ENCODE measurements around the gene GRAP2. TPM values are rescaled to one million over a fixed set of nuclear protein-coding genes. Genes with fewer than 3 reads are reported as not detected.

GRAP2 gene
- total RNA-seq, 4 donors from 2014 or later = 0.27 to 7.2 (median 0.96) TPM

DNA sequence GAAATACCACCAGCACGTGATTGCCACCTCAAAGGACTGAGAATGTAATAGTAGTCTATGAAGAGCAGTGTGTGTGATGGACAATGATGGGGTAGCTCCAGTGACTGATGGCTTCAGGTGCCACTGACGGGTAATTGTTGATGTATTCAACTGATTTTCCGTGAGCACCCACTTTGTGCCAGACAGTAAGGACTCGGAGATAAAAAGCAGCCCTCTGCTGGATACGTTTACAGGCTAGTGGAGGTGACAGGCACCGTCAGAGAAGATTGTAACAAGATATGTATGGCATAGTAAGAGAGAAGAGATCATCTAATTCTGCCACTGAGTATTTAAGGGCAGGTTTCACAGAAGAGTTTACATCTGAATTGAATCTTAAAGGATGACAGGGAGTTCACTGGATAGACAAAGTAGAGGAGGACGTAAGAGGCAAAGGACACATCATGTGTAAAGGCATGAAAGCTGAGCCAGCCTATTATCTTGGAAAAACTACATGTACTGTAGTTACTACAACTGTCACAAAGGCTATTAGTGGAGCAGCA lies 6.3 kb upstream of the GRAP2 start:
- H3K27ac ChIP-seq = no peak overlapping the region
- peaks cover 0 to 10% of the 10 kb centered on the region in 2 donors for H3K4me1 ChIP-seq
- no peaks in the 10 kb centered on the region for H3K9me3 ChIP-seq
- no peaks in the 10 kb centered on the region for H3K27me3 ChIP-seq
- H3K36me3 ChIP-seq = no peaks in the 10 kb centered on the region
- H3K4me3 ChIP-seq (replicated peaks in 1 of 3) = no peak overlapping the region
- intact Hi-C loops (cut with DNase I) = no loop called here
- 76 to 79% methylated on average over 7 of the region's 7 CpGs for WGBS, 2 donors
- TF ChIP-seq, protein P1, sequence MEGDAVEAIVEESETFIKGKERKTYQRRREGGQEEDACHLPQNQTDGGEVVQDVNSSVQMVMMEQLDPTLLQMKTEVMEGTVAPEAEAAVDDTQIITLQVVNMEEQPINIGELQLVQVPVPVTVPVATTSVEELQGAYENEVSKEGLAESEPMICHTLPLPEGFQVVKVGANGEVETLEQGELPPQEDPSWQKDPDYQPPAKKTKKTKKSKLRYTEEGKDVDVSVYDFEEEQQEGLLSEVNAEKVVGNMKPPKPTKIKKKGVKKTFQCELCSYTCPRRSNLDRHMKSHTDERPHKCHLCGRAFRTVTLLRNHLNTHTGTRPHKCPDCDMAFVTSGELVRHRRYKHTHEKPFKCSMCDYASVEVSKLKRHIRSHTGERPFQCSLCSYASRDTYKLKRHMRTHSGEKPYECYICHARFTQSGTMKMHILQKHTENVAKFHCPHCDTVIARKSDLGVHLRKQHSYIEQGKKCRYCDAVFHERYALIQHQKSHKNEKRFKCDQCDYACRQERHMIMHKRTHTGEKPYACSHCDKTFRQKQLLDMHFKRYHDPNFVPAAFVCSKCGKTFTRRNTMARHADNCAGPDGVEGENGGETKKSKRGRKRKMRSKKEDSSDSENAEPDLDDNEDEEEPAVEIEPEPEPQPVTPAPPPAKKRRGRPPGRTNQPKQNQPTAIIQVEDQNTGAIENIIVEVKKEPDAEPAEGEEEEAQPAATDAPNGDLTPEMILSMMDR (IDR thresholded peaks at IDR 0.05) = no peak
- no peak for TF ChIP-seq POLR2A (IDR thresholded peaks at IDR 0.05)
- no peak for DNase-seq

DNA sequence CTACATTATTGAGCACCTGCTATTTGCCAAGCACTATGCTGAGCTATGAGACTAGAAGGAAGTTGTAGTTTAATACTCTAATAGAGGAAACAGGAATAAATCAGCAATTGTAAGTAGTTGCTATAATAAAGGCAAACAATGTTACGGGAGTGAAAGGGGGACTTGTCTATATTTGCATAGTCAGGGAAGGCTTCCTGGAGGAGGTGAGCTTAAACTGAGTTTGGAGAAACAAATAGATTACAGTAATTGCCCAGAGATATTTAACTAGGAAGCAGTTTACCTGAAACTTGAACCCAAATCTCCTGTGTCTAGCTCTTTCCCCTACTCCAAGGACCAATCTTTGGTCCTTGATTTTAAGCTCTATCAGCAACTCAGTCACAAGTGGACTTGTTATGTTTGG lies 5.2 kb upstream of the GRAP2 start:
- Histone ChIP-seq H3K4me1 (peaks cover 0 to 16% of the 10 kb centered on the region in 2 donors), H3K9me3 (no peaks in the 10 kb centered on the region), H3K27ac (no peak overlapping the region), H3K4me3 (replicated peaks in 1 of 3) (no peak overlapping the region), H3K36me3 (no peaks in the 10 kb centered on the region), H3K27me3 (no peaks in the 10 kb centered on the region)
- TF ChIP-seq, protein P1 (IDR thresholded peaks at IDR 0.05) = no peak
- TF ChIP-seq POLR2A (IDR thresholded peaks at IDR 0.05) = no peak
- no peak for DNase-seq
- WGBS, 2 donors = 88 to 96% methylated on average over 1 of the region's 1 CpG
- intact Hi-C loops (cut with DNase I) = no loop called here

DNA sequence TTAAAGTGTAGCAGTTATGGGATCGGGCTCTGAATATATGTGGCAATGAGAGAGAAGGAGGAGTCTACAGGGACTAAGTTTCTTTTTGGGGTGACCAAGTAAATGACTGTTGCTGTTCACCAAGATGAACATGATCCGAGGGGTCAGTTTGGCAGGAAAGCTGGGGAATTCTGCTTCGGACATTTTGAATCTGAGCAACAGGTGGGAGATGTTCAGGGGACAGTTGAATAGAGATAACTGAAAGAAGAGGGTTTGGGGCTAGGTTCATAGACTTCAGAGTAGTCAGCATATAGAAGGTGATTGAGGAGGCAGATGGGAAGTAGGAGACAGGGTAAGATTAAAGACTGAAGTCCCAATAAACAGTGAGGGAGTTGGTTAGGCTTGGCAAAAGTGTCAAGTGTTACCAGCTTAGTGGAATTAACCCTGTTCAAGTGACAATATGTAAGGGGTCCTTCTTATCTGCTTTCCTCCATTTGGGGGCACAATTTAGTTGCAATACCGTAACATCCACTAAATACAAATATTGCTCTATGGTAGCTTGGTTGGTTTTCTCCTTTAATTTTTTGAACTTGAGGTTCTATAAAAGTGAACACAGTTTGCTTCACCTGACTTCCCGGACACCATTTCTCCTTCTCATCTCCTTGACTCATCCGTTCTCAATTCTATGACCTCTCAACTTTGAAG lies 4.4 kb upstream of the GRAP2 start:
- Histone ChIP-seq H3K9me3 (no peaks in the 10 kb centered on the region), H3K27me3 (no peaks in the 10 kb centered on the region), H3K36me3 (no peaks in the 10 kb centered on the region), H3K4me1 (peaks cover 0 to 16% of the 10 kb centered on the region in 2 donors), H3K27ac (no peak overlapping the region), H3K4me3 (replicated peaks in 1 of 3) (no peak overlapping the region)
- intact Hi-C loops (cut with DNase I) = no loop called here
- no peak for TF ChIP-seq POLR2A (IDR thresholded peaks at IDR 0.05)
- TF ChIP-seq, protein P1 (IDR thresholded peaks at IDR 0.05) = no peak
- DNase-seq = no peak
- 93% methylated on average over 6 of the region's 6 CpGs for WGBS, 2 donors

DNA sequence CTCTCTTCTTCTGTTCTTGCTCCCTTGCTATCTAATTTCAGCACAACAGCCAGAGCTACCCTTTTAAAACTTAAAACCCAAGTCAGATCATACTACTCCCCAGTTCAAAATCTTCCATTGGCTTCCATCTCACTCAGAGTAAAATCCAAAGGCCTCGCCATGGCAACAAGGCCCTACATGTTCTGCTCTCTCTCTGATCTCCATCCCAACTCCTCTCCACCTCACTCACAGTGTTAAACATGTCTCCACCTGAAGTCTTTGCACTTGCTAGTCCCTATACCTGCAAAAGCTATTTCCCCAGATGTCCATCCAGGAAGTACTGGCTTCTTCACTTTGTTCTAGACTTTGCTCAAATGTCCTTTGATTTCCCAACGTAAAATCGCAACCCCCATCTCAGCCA lies 3.0 kb upstream of the GRAP2 start:
- Histone ChIP-seq H3K4me1 (peaks cover 0 to 16% of the 10 kb centered on the region in 2 donors), H3K36me3 (no peaks in the 10 kb centered on the region), H3K4me3 (replicated peaks in 1 of 3) (no peak overlapping the region), H3K27ac (no peak overlapping the region), H3K27me3 (no peaks in the 10 kb centered on the region), H3K9me3 (no peaks in the 10 kb centered on the region)
- DNase-seq = no peak
- no peak for TF ChIP-seq POLR2A (IDR thresholded peaks at IDR 0.05)
- TF ChIP-seq, protein P1 (IDR thresholded peaks at IDR 0.05) = no peak
- intact Hi-C loops (cut with DNase I) = no loop called here
- WGBS, 2 donors = 93 to 97% methylated on average over 3 of the region's 3 CpGs

DNA sequence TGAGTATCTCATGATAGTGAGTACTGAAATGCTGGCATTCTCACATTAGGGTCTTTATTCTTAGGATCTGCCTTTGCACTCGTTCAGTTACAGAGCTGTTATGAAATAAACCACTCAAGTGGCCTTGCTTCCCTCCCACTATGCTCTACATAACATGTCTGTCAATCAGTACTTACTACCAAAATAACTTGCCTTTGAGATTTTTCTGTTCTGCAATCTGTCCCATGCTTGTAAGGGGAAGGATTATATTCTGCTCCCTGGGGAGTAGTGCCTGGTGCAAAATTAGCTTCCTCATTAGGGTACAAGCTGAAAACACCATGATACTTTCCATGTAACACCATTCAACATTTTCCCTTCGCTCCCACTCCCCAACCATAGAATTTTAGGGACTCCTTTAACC lies 1.9 kb upstream of the GRAP2 start:
- H3K27ac ChIP-seq = peak overlapping the region; percentile 10 to 54 (median 32)
- intact Hi-C loops (cut with DNase I) = no loop called here
- WGBS, 2 donors = 44 to 50% methylated on average over 2 of the region's 2 CpGs
- no peaks in the 10 kb centered on the region for H3K27me3 ChIP-seq
- H3K4me3 ChIP-seq (replicated peaks in 1 of 3) = no peak overlapping the region
- H3K4me1 ChIP-seq = peaks cover 0 to 16% of the 10 kb centered on the region in 2 donors
- H3K9me3 ChIP-seq = no peaks in the 10 kb centered on the region
- H3K36me3 ChIP-seq = no peaks in the 10 kb centered on the region
- TF ChIP-seq, protein P1 (IDR thresholded peaks at IDR 0.05) = no peak
- TF ChIP-seq POLR2A (IDR thresholded peaks at IDR 0.05) = no peak
- no peak for DNase-seq
